A673 (cell line): Measurements from ENCODE around the gene NOS1AP. TPM values are rescaled to one million over a fixed set of nuclear protein-coding genes. Genes with fewer than 3 reads are reported as not detected.
"Not testable (repeated sequence)": the region's sequence is repeated elsewhere in the genome, so short reads cannot be mapped to it uniquely, and the experiment has no call there.

Experiments used
- BruUV-seq: library from RNA; stranded (reverse); fragments of 400-500 nt; replicated peaks from 2 replicates; lab custom pipeline; 2021; lab: Mats Ljungman, UMichigan
- CTCF ChIA-PET: fragments of 300-600 bp; sonication (Branson Sonifier 250); formaldehyde crosslinking; loops from one replicate; lab custom pipeline; 2022; ENCODE audit warnings: antibody characterized with exemption; lab: Charles Lee
- POLR2A ChIA-PET: fragments of 300-600 bp; sonication (Branson Sonifier 250); formaldehyde crosslinking; loops from one replicate; lab custom pipeline; 2022; ENCODE audit warnings: antibody characterized with exemption; ENCODE audit not compliant: low non-redundant PET; lab: Charles Lee
- DNase-seq: peaks from one replicate; pipeline ENCODE4 v3.0.0-alpha.2; 2015; ENCODE audit warnings: low spot score
- H3K27ac ChIP-seq: fragments of 200-600 bp; sonication (generic); 2 replicates; pipeline ENCODE4 v1.5.1; 2016; ENCODE audit warnings: mixed run types, low read depth, mild to moderate bottlenecking, mixed read lengths, antibody characterized with exemption, low read length; ENCODE audit not compliant: poor library complexity, severe bottlenecking
- H3K27me3 ChIP-seq: fragments of 200-600 bp; sonication (generic); replicated peaks from 2 replicates; pipeline ENCODE4 v1.6.1; 2017; ENCODE audit warnings: mixed run types, low read depth, mild to moderate bottlenecking, mixed read lengths, antibody characterized with exemption, low read length; ENCODE audit not compliant: insufficient read depth, poor library complexity
- H3K36me3 ChIP-seq: fragments of 200-600 bp; sonication (generic); 2 replicates; pipeline ENCODE4 v1.6.1; 2016; ENCODE audit warnings: mixed run types, mild to moderate bottlenecking, mixed read lengths, antibody characterized with exemption, low read length; ENCODE audit not compliant: insufficient read depth, poor library complexity, severe bottlenecking
- H3K4me1 ChIP-seq: fragments of 200-600 bp; sonication (generic); 2 replicates; pipeline ENCODE4 v1.6.1; 2017; ENCODE audit warnings: mixed run types, mild to moderate bottlenecking, mixed read lengths, antibody characterized with exemption, low read length; ENCODE audit not compliant: insufficient read depth, poor library complexity, severe bottlenecking
- H3K4me3 ChIP-seq: fragments of 200-600 bp; sonication (generic); 2 replicates; pipeline ENCODE4 v1.5.1; 2016; ENCODE audit warnings: low read depth, mixed run types, mild to moderate bottlenecking, mixed read lengths, low read length; ENCODE audit not compliant: poor library complexity, severe bottlenecking
- H3K9me3 ChIP-seq: fragments of 200-600 bp; sonication (generic); 2 replicates; pipeline ENCODE4 v1.6.1; 2016; ENCODE audit warnings: mixed run types, low read depth, mild to moderate bottlenecking, mixed read lengths, antibody characterized with exemption, low read length; ENCODE audit not compliant: poor library complexity, severe bottlenecking
- CTCF ChIP-seq: fragments of 300-800, 200-600 bp; sonication (generic); conservative IDR thresholded peaks from 2 replicates; pipeline ENCODE4 v1.5.1; 2017; ENCODE audit warnings: low read depth, mild to moderate bottlenecking, antibody characterized with exemption, low read length, moderate library complexity, mixed read lengths
- EZH2 ChIP-seq: fragments of 200-600 bp; sonication (generic); IDR thresholded peaks from 2 replicates; pipeline ENCODE4 v1.6.1; 2017; ENCODE audit warnings: borderline replicate concordance, low read depth, mild to moderate bottlenecking, mixed read lengths, antibody characterized with exemption, low read length; ENCODE audit not compliant: poor library complexity, severe bottlenecking
- intact Hi-C: fragments of 100-400 bp; cut with micrococcal nuclease; formaldehyde crosslinking; loops from one replicate; pipeline ENCODE4 v1.10.0; 2022; ENCODE audit not compliant: unreplicated experiment
- total RNA-seq: library from RNA; stranded (reverse); gene quantifications from 2 replicates; pipeline ENCODE4 v1.2.3, GENCODE V29; 2021

Gene NOS1AP
- total RNA-seq, 1 experiment from 2014 or later = 28.0 TPM

GRCh38 chr1:162046921-162047320 is 22.6 kb upstream of the NOS1AP start:
- Histone ChIP-seq H3K4me3 (no peak overlapping the region), H3K36me3 (no peaks in the 10 kb centered on the region), H3K9me3 (no peaks in the 10 kb centered on the region), H3K27me3 (no peaks in the 10 kb centered on the region), H3K4me1 (no peaks in the 10 kb centered on the region), H3K27ac (no peak overlapping the region)
- BruUV-seq = no TSS peak
- POLR2A ChIA-PET = no interaction called here
- CTCF ChIA-PET = no interaction called here
- no peak for DNase-seq
- TF ChIP-seq EZH2 (no peak), CTCF (no peak)
- intact Hi-C loops = no loop called here

GRCh38 chr1:162053949-162054348 is 15.5 kb upstream of the NOS1AP start:
- H3K4me1 ChIP-seq = peaks cover 16% of the 10 kb centered on the region
- H3K4me3 ChIP-seq, CTCF ChIA-PET, BruUV-seq, H3K27ac ChIP-seq, DNase-seq, H3K36me3 ChIP-seq, H3K27me3 ChIP-seq, POLR2A ChIA-PET, H3K9me3 ChIP-seq: not testable (repeated sequence)
- intact Hi-C loops = loop anchor here (10.0 kb wide), 3 partner anchors 561 to 781 kb away; partner anchors contain the start of gene HSD17B7

- peak; percentile 59 for DNase-seq
- Histone ChIP-seq H3K27me3 (no peaks in the 10 kb centered on the region), H3K9me3 (no peaks in the 10 kb centered on the region), H3K27ac (peak overlapping the region; percentile 61), H3K4me1 (peaks cover 16% of the 10 kb centered on the region), H3K36me3 (no peaks in the 10 kb centered on the region), H3K4me3 (no peak overlapping the region)
- no TSS peak for BruUV-seq
- TF ChIP-seq EZH2 (no peak), CTCF (no peak)
- CTCF ChIA-PET = interaction anchor here (0.7 kb wide), 1 partner anchor 1920 kb away, joined by 4 read pairs; no protein-coding TSS in a partner anchor
- intact Hi-C loops = loop anchor here (5.0 to 10.0 kb wide), 4 partner anchors 112 to 780 kb away; partner anchors contain the start of gene HSD17B7
- POLR2A ChIA-PET = no interaction called here
Measured at GRCh38 chr1:162055062-162055461, 14.4 kb upstream of the NOS1AP start.

GRCh38 chr1:162056043-162056442 is 13.4 kb upstream of the NOS1AP start:
- CTCF ChIA-PET = interaction anchor here (0.6 to 1.3 kb wide), 10 partner anchors 78 to 744 kb away, joined by 3 to 20 read pairs (median 4); no protein-coding TSS in a partner anchor
- peak; percentile 87 for DNase-seq
- POLR2A ChIA-PET = no interaction called here

More at GRCh38 chr1:162056043-162056442, 13.4 kb upstream of the NOS1AP start:
- Histone ChIP-seq H3K4me1 (peaks cover 16% of the 10 kb centered on the region), H3K4me3 (no peak overlapping the region), H3K36me3 (no peaks in the 10 kb centered on the region), H3K27me3 (no peaks in the 10 kb centered on the region), H3K27ac (peak overlapping the region; percentile 38), H3K9me3 (no peaks in the 10 kb centered on the region)
- no peak for TF ChIP-seq EZH2
- TF ChIP-seq CTCF = peak; percentile 97
- BruUV-seq = no TSS peak
- intact Hi-C loops = loop anchor here (1.0 to 10.0 kb wide), 7 partner anchors 111 to 779 kb away; partner anchors contain the start of gene HSD17B7
